HEK293T (cell line): ENCODE measurements around the gene HOXD13.

ENCODE experiments used
- CTCF ChIA-PET: fragments of 350-600 bp; formaldehyde crosslinking; extraction: SDS; loops from one replicate; lab custom pipeline; 2021; ENCODE audit warnings: antibody characterized with exemption, inconsistent platforms; lab: Yijun Ruan, JAX
- POLR2A ChIA-PET: fragments of 350-600 bp; formaldehyde crosslinking; extraction: SDS; loops from one replicate; lab custom pipeline; 2020; ENCODE audit warnings: antibody characterized with exemption, inconsistent platforms; lab: Yijun Ruan, JAX
- DNase-seq: peaks from one replicate; pipeline ENCODE4 v3.0.0; 2012; ENCODE audit warnings: mixed read lengths; ENCODE audit errors: extremely low spot score
- ARNT ChIP-seq: fragments of 450-650 bp; IDR thresholded peaks from 2 replicates; pipeline ENCODE4 v1.6.1; 2017; ENCODE audit warnings: mild to moderate bottlenecking
- BHLHE40 ChIP-seq: fragments of 450-650 bp; IDR thresholded peaks from 2 replicates; pipeline ENCODE4 v1.6.1; 2016; ENCODE audit warnings: mild to moderate bottlenecking, moderate library complexity, borderline replicate concordance
- CTBP1 ChIP-seq: fragments of 450-650 bp; IDR thresholded peaks from 2 replicates; pipeline ENCODE4 v1.6.1; 2016; ENCODE audit warnings: borderline replicate concordance
- ELF4 ChIP-seq: fragments of 450-650 bp; IDR thresholded peaks from 2 replicates; pipeline ENCODE4 v1.6.1; 2017; ENCODE audit warnings: antibody characterized with exemption
- FOXA1 ChIP-seq: fragments of 450-650 bp; IDR thresholded peaks from 2 replicates; pipeline ENCODE4 v1.6.1; 2016; ENCODE audit warnings: mild to moderate bottlenecking
- FOXK2 ChIP-seq: fragments of 450-650 bp; IDR thresholded peaks from 2 replicates; pipeline ENCODE4 v1.6.1; 2016; ENCODE audit warnings: mild to moderate bottlenecking
- FOXM1 ChIP-seq: fragments of 450-650 bp; IDR thresholded peaks from 2 replicates; pipeline ENCODE4 v1.6.1; 2017; ENCODE audit warnings: mild to moderate bottlenecking, borderline replicate concordance
- HDGF ChIP-seq: fragments of 450-650 bp; IDR thresholded peaks from 2 replicates; pipeline ENCODE4 v1.6.1; 2017; ENCODE audit warnings: antibody characterized with exemption, borderline replicate concordance
- L3MBTL2 ChIP-seq: fragments of 450-650 bp; conservative IDR thresholded peaks from 2 replicates; pipeline ENCODE4 v1.6.1; 2016; ENCODE audit warnings: mild to moderate bottlenecking
- LEF1 ChIP-seq: fragments of 450-650 bp; IDR thresholded peaks from 2 replicates; pipeline ENCODE4 v1.6.1; 2017; ENCODE audit warnings: mild to moderate bottlenecking, borderline replicate concordance
- NFRKB ChIP-seq: fragments of 450-650 bp; IDR thresholded peaks from 2 replicates; pipeline ENCODE4 v1.6.1; 2016; ENCODE audit warnings: mild to moderate bottlenecking, moderate library complexity
- SP1 ChIP-seq: fragments of 450-650 bp; IDR thresholded peaks from 2 replicates; pipeline ENCODE4 v1.6.1; 2017
- SUZ12 ChIP-seq: fragments of 450-650 bp; IDR thresholded peaks from 2 replicates; pipeline ENCODE4 v1.6.1; 2016; ENCODE audit warnings: mild to moderate bottlenecking
- TARDBP ChIP-seq: fragments of 450-650 bp; IDR thresholded peaks from 2 replicates; pipeline ENCODE4 v1.6.1; 2016
- ZNF384 ChIP-seq: fragments of 450-650 bp; IDR thresholded peaks from 2 replicates; pipeline ENCODE4 v1.6.1; 2016
- TF ChIP-seq, protein P1 (sequence below): fragments of 450-650 bp; IDR thresholded peaks from 2 replicates; pipeline ENCODE4 v1.6.1; 2016

The HOXD13 gene

DNA sequence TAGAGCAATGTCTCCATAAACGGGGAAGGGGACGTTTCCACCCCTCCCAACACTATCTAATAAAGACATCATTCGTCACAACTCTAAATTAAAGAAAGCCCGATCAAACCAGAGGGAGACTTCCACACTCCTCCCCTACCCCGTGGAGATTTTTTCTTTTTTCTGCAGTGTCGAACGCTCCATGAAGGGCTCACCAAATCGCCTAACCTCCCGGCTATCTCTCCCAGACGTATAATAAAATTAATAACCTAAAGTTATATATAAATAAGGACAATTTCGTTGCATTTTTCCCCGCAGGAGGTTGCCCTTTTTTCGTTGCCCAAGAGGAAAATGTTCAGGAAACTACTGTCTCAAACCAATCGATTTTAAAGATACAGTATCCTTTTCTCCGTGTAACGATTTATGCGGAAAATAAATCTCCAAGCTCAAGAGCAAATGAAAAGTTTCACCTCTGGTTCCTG is 11.1 kb upstream of the HOXD13 start:
- no peak for TF ChIP-seq BHLHE40
- TF ChIP-seq CTBP1 = no peak
- TF ChIP-seq ARNT = no peak
- TF ChIP-seq L3MBTL2 = no peak
- no peak for TF ChIP-seq SUZ12
- no peak for TF ChIP-seq TARDBP
- TF ChIP-seq FOXM1 = no peak
- no peak for TF ChIP-seq ELF4
- ChIA-PET POLR2A (interaction anchor here (2.8 kb wide), 1 partner anchor 15 kb away, joined by 11 read pairs; no protein-coding TSS in a partner anchor), CTCF (interaction anchor here (1.1 to 1.4 kb wide), 2 partner anchors 18 to 391 kb away, joined by 4 to 7 read pairs; no protein-coding TSS in a partner anchor)
- no peak for DNase-seq

DNA sequence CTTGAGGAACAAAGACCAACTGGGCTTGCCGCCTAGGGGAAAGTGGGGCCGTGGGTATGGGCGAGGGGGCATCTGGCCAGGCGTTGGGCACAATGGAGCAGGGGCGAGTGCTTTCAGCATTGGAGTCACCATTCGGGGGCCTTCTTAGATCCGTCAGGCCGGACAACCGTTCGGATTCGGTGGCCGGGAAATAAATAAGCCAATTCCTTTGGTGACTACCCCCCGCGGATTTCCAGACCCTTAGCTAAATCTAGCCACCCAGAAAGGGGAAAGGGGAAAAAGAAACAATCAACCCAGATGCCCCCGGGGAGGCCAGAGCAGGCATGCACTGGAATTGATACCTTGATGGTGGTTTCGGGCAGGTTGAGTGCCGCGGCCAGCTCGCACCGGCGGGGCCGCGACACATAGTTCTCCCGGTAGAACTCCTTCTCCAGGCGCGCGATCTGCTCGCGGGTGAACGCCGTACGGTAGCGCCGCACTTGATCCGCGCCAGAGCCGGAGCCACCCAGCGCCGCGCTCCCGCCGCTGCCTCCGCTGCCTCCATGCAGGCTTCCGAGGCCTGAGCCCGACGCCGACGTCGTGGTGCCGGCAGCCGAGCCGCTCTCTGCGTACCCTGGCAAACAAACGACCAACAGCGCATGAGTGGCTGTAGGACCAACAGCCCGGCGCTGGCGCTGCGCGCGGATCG is 10.5 kb upstream of the HOXD13 start:
- no peak for DNase-seq
- ChIA-PET CTCF (no interaction called here), POLR2A (no interaction called here)
- TF ChIP-seq TARDBP (no peak), L3MBTL2 (no peak), ELF4 (no peak), BHLHE40 (no peak)

DNA sequence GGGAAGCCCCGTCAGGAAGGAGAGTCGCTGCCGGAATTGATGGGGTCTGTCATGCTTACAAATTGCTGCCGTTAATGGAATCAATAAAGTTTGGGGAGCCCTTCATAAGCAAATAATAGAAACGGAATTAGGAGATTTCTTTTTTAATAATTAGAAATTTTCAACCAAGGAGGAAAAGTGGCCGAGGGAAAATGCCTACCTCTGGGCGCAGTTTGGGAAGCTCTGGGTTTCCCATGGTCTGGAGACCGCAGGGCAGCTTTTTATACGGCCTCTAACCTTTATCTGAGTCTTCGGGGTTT is 10.0 kb upstream of the HOXD13 start:
- no peak for DNase-seq
- TF ChIP-seq BHLHE40 (no peak), SUZ12 (no peak), LEF1 (no peak), FOXA1 (no peak), SP1 (no peak), HDGF (no peak), ARNT (no peak), CTBP1 (no peak), ELF4 (no peak), ZNF384 (no peak), L3MBTL2 (no peak), TARDBP (no peak), FOXM1 (no peak), FOXK2 (no peak), NFRKB (no peak)
- TF ChIP-seq, protein P1, sequence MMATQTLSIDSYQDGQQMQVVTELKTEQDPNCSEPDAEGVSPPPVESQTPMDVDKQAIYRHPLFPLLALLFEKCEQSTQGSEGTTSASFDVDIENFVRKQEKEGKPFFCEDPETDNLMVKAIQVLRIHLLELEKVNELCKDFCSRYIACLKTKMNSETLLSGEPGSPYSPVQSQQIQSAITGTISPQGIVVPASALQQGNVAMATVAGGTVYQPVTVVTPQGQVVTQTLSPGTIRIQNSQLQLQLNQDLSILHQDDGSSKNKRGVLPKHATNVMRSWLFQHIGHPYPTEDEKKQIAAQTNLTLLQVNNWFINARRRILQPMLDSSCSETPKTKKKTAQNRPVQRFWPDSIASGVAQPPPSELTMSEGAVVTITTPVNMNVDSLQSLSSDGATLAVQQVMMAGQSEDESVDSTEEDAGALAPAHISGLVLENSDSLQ = no peak
- CTCF ChIA-PET = no interaction called here
- POLR2A ChIA-PET = no interaction called here

DNA sequence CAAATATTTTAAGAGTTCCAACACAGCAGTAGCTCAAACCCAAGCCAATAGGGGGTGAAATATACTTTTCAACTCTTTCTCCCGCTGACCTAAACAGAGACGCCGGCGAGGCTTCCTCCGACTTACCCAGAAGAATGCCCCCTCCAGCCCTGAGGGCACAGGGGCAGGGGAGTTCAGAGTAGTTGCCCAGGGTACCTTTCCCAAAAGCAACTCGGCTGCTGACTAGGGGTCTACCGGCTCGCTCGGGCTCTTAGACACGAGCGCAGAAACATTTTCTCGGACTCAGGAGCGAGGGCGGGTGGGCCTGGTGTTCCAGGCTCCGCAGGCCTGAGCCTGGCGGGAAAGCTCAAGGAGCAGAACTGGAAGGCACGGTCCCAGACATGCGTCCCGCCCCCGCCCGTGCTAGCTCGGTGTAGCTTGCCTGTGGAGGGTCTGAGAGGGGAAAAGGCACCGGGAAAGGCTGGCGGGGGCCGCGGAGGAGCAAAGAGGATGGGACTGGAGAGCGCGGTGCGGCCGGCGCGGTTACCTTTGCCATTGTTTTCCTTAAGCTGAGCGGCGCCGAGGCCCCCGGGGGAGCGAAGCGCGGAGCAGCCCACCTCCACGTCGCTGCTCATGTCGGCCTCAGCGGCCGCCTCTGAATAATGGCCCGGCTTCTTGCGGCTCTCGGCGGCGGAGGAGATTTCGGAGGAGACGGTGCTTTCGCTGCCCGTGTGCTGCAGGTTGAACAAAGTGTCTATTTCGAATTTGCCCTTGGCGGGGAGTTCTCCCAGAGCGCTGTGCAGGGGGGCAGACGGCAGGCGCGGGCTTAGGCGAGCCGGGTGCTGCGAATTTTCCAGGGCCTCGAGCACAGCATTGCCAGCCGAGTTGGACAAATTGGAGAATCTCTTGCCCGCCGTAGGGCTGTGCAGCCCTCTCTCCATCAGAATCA is 9.4 kb upstream of the HOXD13 start:
- DNase-seq = no peak
- TF ChIP-seq TARDBP = no peak
- no peak for TF ChIP-seq SP1
- no peak for TF ChIP-seq NFRKB
- no peak for TF ChIP-seq LEF1
- TF ChIP-seq FOXK2 = no peak
- no peak for TF ChIP-seq FOXM1
- TF ChIP-seq HDGF = no peak
- TF ChIP-seq SUZ12 = no peak
- no peak for TF ChIP-seq ELF4
- TF ChIP-seq CTBP1 = no peak
- no peak for TF ChIP-seq L3MBTL2
- TF ChIP-seq, protein P1 = no peak
- ChIA-PET CTCF (no interaction called here), POLR2A (no interaction called here)

DNA sequence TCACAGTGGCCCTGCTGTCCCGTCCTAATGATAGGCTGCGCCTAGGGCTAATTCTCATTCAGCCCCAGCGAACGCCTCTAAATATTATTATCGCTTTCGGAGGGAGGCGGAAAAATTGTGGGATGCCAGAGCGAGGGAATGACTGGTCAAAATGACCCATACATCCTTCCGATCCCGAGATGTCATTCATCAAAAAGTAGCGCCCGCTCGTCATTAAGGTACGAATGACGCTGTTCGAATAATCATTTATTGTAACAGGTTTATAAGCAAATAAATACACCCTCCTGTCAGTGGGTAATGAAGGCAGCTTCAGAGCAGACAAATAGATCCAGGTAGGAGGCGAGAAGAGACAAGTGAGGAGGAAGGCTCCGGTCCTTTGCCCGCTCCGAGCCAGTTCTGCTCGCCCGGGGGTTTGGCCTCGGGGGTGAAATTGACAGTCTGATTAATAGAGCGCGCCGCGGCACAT is 8.7 kb upstream of the HOXD13 start, which contains the start of gene EVX2:
Gene EVX2, minus strand, starts transcription at position 167 of the 466 bp plus-strand sequence. CDS start 186 bp downstream, outside the sequence.
- DNase-seq = no peak
- ChIA-PET CTCF (no interaction called here), POLR2A (no interaction called here)
- no peak for TF ChIP-seq LEF1
- no peak for TF ChIP-seq CTBP1
- no peak for TF ChIP-seq TARDBP
- TF ChIP-seq SUZ12 = no peak
- TF ChIP-seq HDGF = no peak

DNA sequence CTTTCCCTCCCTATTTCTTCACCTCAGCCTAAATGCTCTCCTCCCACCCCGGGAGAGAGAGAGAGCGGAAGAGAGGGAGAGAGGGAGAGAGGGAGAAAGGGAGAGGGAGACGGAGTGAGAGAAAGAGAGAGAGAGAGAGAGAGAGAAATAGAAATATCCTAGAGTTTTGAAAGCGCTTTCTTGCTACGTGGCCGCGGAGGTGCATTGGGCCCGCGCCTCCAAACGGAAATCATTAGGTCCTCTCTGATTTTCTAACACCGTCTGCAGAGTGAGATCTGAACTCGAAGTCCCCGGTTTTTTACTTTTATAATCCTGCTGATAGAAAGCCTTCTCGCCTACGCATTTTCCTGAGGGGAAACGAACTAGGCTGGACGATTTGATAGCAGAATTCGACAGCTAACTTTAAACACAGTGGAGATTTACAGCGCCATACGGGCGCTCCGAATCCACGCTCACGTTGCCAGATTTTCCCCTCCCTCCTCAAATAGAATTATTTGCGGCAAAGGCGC is 7.9 kb upstream of the HOXD13 start:
- TF ChIP-seq, protein P1 = no peak
- TF ChIP-seq LEF1 (no peak), FOXM1 (no peak)
- POLR2A ChIA-PET = no interaction called here
- CTCF ChIA-PET = interaction anchor here (1.0 kb wide), 1 partner anchor 13 kb away, joined by 5 read pairs; no protein-coding TSS in a partner anchor
- no peak for DNase-seq
